Hindlimb muscle (tissue), 1 donor: ENCODE data around the gene CHRFAM7A. TPM values are rescaled to one million over a fixed set of nuclear protein-coding genes. Genes with fewer than 3 reads are reported as not detected.
"Not testable (repeated sequence)": the region's sequence is repeated elsewhere in the genome, so short reads cannot be mapped to it uniquely, and the experiment has no call there.

Source experiments
- DNase-seq: peaks from one replicate; pipeline ENCODE4 v3.0.0-alpha.2; 2013
- polyA plus RNA-seq: library from polyadenylated mRNA; unstranded; fragments of 120-200 nt; gene quantifications from one replicate; pipeline ENCODE4 v1.2.1, GENCODE V29; 2013; ENCODE audit not compliant: insufficient read length

CHRFAM7A gene
- 2.1 TPM for polyA plus RNA-seq

GRCh38 chr15:30392766-30393663 lies at the start of gene CHRFAM7A:
CHRFAM7A (minus strand) TSS chr15:30393540; CDS start chr15:30383351, 10,189 bp downstream.
- DNase-seq = not testable (repeated sequence)

DNA sequence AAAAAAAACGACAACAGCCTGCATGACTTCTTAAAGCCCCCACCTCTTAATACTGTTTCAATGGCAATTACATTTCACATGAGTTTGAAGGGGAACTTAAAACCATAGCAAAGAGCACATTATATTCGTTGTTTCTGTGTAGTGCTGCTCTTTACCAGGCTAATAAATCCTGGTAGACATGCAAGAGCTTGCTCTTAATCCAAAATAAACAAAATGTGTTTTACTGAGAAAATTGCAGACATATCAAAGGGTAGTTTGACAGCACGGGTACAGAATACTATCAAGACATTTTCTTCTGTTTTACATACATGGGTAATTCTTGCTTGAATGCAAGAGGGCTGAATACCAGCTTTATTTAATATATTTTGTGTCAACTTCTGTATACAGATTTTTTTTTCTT lies 45.0 kb upstream of the CHRFAM7A start:
- DNase-seq = not testable (repeated sequence)

GRCh38 chr15:30435878-30436277 lies 42.5 kb upstream of the CHRFAM7A start:
- not testable (repeated sequence) for DNase-seq

- not testable (repeated sequence) for DNase-seq
Observed at GRCh38 chr15:30420723-30421122, 27.4 kb upstream of the CHRFAM7A start.

- not testable (repeated sequence) for DNase-seq
Observed at GRCh38 chr15:30414160-30414559, 20.8 kb upstream of the CHRFAM7A start, which contains the start of gene GOLGA8R. GOLGA8R (minus strand) TSS chr15:30414260; CDS start chr15:30414162, 98 bp downstream.

GRCh38 chr15:30407636-30408035 lies 14.3 kb upstream of the CHRFAM7A start:
- not testable (repeated sequence) for DNase-seq

DNA sequence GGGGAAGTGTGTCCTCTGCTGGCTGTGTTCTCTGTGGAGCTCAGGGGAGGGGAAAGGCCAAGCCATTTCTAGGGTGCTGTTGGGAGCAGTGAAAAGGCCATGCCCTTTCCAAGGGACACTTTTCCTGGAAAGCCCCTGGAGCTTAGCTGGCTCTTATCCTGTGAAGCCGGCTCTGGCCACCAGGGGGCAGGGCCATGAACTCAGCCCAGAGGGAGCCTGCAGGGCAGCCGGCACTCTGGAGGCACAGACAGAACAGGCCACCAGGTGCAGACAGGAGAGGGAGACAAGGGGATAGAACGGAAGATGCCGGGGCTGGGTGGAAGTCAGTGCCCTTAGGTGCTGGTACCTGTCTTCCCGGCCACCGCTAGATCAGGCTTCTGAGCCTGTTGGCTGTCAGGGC lies 5.6 kb upstream of the CHRFAM7A start:
- not testable (repeated sequence) for DNase-seq

DNA sequence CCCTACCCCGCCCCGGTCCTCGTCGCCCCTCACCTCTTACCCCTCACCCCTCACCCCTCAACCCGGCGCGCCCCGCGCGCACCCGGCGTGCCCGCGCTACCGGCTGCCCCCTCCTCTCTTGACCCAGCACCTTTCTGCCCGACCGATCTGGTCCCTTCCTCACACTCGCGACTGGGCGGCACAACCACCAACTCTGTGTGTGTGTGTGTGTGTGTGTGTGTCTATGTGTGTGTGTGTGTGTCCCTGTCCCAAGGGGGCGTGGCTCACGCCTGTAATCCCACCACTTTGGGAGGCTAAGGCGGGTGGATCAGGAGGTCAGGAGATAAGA lies 288 bp upstream of the CHRFAM7A start:
- DNase-seq = not testable (repeated sequence)

DNA sequence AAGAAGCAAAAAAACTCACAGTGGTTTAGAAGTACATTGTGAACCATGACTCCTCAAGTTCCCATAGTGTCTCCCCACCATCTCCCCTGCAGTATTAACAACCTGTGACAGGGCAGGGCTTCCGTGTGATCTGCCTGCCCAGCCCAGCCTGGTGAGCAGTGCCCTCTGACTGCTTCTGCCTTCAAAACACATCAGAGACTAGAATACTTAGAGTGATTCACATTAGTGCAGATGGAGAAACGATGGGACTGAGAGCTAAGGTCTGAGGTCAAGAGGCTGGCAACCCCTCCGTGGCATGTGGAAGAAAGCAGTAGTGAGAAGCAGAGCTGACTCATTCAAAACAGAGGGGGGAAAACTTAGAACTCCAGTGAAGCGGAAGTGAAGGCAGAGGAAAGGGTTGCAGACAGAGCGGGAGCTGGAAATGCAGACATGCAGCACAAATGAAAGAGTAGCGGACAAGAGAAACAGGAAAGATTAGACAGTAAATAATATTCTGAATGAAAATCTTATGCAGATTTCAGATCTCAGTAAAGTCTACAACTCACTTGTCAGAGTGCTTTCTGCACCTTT lies 6.9 kb downstream of the CHRFAM7A start:
- not testable (repeated sequence) for DNase-seq

DNA sequence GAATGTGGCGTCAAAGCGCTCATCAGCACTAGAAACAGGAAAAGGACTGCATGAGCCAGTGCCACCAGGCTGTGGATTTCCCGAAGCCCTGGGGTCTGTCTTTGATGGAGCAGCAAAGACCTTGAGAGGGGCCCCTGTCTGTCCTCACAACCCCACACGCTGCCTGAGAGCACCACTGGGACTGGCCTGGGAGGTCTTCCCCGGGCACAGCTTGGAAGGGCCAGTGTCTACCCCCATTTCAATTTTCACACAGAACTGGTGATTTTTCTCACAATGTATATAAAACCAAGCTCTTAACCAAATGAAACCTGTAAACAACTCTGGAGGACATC lies 16.3 kb downstream of the CHRFAM7A start:
- not testable (repeated sequence) for DNase-seq

- not testable (repeated sequence) for DNase-seq
Observed at GRCh38 chr15:30376375-30377081, 16.8 kb downstream of the CHRFAM7A start.

- DNase-seq = not testable (repeated sequence)
Observed at GRCh38 chr15:30375872-30376271, 17.5 kb downstream of the CHRFAM7A start.

DNA sequence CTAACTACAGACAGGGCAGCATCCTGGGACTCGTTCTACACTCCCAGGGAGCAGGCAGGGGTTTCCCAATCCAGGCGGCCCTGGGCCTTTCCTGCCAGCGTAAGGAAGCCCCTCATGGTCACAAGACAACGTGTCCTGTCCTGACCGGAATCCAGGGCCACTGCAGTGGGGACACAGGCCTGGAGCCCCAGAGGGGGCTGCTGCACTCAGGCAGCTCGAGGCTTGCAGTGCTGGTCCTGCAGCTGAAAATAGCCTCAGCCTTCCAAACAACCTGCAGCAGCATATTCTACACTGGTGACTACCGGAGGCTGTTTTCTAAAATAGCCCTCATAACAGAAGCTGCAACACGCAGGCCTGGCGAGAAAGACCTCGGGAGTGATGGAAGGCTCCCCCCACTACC lies 18.5 kb downstream of the CHRFAM7A start:
- DNase-seq = not testable (repeated sequence)

GRCh38 chr15:30368271-30368670 lies 25.1 kb downstream of the CHRFAM7A start:
- DNase-seq = not testable (repeated sequence)

GRCh38 chr15:30367246-30367645 lies 26.1 kb downstream of the CHRFAM7A start:
- not testable (repeated sequence) for DNase-seq

DNA sequence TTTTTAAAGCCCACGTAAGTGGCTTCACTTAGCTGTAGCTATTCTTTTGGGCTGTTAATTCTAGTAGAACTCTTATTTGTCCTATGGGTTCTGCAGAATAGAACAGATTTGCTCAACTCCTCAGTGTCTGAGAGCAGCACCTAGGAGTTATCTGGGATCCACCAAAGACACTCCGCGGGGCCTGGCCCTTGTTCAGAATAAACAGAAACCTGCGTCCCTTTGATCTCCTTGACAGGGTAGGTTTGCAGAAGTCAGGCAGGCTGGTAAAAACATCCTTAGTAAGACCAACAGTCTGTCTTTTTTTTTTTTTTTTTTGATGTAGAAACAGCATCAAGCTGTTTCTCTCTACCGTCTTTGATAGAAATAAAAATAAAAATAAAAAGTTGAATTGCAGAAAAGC lies 31.9 kb downstream of the CHRFAM7A start:
- not testable (repeated sequence) for DNase-seq

- not testable (repeated sequence) for DNase-seq
Observed at GRCh38 chr15:30360990-30361389, 32.4 kb downstream of the CHRFAM7A start.

GRCh38 chr15:30355043-30355442 lies 38.3 kb downstream of the CHRFAM7A start:
- not testable (repeated sequence) for DNase-seq

GRCh38 chr15:30349803-30350202 lies 43.5 kb downstream of the CHRFAM7A start:
- not testable (repeated sequence) for DNase-seq

- DNase-seq = not testable (repeated sequence)
Observed at GRCh38 chr15:30336584-30336983, 56.8 kb downstream of the CHRFAM7A start.

GRCh38 chr15:30334152-30334551 lies 59.2 kb downstream of the CHRFAM7A start:
- not testable (repeated sequence) for DNase-seq

DNA sequence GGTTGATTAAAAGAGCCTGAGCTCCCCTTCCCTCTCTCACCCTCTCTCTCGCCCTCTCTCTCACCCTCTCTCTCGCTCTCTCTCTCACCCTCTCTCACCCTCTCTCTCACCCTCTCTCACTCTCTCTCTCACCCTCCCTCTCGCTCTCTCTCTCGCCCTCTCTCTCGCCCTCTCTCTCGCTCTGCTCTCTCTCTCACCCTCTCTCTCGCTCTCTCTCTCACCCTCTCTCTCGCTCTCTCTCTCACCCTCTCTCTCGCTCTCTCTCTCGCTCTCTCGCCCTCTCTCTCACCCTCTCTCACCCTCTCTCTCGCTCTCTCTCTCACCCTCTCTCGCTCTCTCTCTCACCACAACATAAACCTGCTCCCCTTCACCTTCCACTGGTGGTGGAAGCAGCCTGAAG lies 67.2 kb downstream of the CHRFAM7A start:
- not testable (repeated sequence) for DNase-seq

- DNase-seq = not testable (repeated sequence)
Observed at GRCh38 chr15:30321063-30321462, 72.3 kb downstream of the CHRFAM7A start.
